Posterior vena cava (tissue), 2 donors: ENCODE data around the gene ZNF487. TPM values are rescaled to one million over a fixed set of nuclear protein-coding genes. Genes with fewer than 3 reads are reported as not detected.
A peak's percentile ranks its signal among the peaks of the same experiment; 100 is the strongest.
"Not testable (repeated sequence)": the region's sequence is repeated elsewhere in the genome, so short reads cannot be mapped to it uniquely, and the experiment has no call there.

Source experiments
- DNase-seq: peaks from one replicate; pipeline ENCODE4 v3.0.0-alpha.2; 2020; ENCODE audit warnings: low spot score
- intact Hi-C, 2 donors: fragments of 100-400 bp; cut with DNase I; formaldehyde crosslinking; loops; one replicate each; pipeline versions ENCODE4 v1.14.1 to v1.14.2; 2022 to 2023
- long read RNA-seq, 2 donors: library from polyadenylated mRNA; unstranded; transcript quantifications; one replicate each; pipeline ENCODE4 v2.0.0, GENCODE V29; 2020 to 2021
- total RNA-seq, 2 donors: library from RNA; stranded (reverse); fragmentation: NEBNext Ultra II Directional; extraction: Animal tissue kit (Norgen Biotek cat#: 25700); gene quantifications; one replicate each; pipeline ENCODE4 v1.2.1, GENCODE V29; 2021
- donor health status: DM: yes; HTN: yes; CAD: no.
- donor health status: DM: yes; HTN: yes; CAD: no.

Gene ZNF487
- 1 to 10 TPM; 4.8 to 6.5 TPM for total RNA-seq
- long read RNA-seq, donor 1, result 0 reads
- long read RNA-seq, donor 2, partial matches to known transcripts, result 0 of 2 reads
- long read RNA-seq, donor 2, other reads (novel, unspliced or antisense), result 2 of 2 reads

DNA sequence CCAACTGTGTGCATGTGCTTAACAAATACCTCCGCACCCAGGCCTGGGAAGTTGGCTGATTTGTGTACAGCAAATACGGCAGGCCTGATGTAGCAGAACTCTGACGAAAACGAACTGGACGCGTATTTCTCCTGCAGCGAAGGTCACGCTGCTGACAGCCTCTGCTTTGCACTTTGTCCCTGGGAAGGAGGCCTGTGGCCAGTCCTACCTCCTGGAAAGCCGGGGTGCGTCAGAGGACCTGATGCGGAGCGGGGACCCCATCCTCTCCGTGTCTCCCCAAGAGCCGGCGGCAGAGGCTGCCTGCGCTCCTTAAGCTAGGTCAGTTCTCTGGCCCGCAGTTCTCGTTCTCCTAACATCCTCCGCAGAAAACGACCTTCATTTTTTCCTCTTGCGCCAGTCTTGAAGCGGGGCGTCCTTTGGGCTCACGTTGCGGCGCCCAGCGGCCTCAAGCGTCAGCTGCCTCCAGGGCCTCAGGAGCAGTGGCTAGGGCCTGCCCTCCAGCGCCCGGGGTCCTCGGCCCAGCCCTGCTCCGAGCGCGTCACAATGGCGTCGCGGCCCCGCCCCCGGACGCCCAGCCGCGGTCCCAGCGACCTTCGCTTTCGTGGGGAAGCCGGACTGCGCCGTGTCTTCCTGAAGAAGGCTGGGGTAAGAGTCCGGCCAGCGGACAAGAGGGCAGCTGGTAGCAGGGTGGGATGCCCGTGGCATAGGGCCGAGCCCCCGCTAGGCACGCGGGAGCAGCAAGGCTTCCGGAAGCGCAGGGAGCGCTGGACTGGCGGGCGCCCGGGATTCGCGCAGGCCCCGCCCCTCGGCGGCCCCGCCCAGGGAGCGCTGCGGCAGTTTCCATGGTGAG, at the start of gene ZNF487:
Gene ZNF487, plus strand, starts transcription at position 821 of the 850 bp plus-strand sequence. CDS start 38,703 bp downstream, outside the sequence.
- DNase-seq, result peak; percentile 96
- intact Hi-C loops, result no loop called here

- intact Hi-C loops, result no loop called here
- DNase-seq, result peak; percentile 36
These were observed 49.3 kb upstream of the ZNF487 start for GRCh38 chr10:43387678-43388032.

DNA sequence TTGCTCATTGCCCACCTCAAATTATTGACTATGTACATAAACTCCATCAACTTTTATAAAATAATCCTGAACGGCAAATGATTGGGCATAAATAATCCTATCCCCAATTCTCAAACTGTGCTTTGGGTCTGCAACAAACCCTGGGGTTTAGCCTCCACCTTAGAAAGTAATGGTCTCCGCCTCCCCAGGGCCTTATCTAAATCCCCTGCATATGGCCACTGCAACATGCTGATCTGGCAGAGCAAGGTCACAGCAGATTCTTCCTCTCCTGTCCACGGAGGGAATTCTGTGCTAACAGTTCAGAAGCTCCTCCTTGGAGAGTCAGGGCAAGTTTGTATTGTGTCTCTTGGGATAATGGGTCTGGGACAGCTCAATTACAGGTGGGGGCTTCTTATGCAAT, 47.0 kb upstream of the ZNF487 start:
- intact Hi-C loops, result no loop called here
- no peak for DNase-seq

- peak; percentile 35 for DNase-seq
- intact Hi-C loops, result no loop called here
These were observed 46.6 kb upstream of the ZNF487 start for GRCh38 chr10:43390333-43390732.

- intact Hi-C loops, result no loop called here
- DNase-seq, result peak; percentile 63
These were observed 46.2 kb upstream of the ZNF487 start for GRCh38 chr10:43390759-43391158.

- DNase-seq, result peak; percentile 10
- intact Hi-C loops, result no loop called here
These were observed 45.4 kb upstream of the ZNF487 start for GRCh38 chr10:43391496-43391895.

- peak; percentile 13 for DNase-seq
- intact Hi-C loops, result no loop called here
These were observed 44.2 kb upstream of the ZNF487 start for GRCh38 chr10:43392748-43393147.

DNA sequence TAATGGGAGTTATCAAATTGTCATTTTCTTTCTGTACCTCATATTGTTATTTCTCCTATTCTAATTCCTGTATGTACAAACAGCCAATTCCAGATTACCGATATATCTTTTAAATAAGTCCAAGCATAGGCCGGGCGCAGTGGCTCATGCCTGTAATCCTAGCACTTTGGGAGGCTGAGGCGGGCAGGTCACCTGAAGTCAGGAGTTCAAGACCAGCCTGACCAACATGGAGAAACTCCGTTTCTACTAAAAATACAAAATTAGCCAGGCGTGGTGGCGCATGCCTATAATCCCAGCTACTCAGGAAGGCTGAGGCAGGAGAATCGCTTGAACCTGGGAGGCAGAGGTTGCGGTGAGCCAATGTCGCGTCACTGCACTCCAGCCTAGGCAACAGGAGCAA, 43.7 kb upstream of the ZNF487 start:
- DNase-seq, result peak; percentile 34
- intact Hi-C loops, result not testable (repeated sequence)

DNA sequence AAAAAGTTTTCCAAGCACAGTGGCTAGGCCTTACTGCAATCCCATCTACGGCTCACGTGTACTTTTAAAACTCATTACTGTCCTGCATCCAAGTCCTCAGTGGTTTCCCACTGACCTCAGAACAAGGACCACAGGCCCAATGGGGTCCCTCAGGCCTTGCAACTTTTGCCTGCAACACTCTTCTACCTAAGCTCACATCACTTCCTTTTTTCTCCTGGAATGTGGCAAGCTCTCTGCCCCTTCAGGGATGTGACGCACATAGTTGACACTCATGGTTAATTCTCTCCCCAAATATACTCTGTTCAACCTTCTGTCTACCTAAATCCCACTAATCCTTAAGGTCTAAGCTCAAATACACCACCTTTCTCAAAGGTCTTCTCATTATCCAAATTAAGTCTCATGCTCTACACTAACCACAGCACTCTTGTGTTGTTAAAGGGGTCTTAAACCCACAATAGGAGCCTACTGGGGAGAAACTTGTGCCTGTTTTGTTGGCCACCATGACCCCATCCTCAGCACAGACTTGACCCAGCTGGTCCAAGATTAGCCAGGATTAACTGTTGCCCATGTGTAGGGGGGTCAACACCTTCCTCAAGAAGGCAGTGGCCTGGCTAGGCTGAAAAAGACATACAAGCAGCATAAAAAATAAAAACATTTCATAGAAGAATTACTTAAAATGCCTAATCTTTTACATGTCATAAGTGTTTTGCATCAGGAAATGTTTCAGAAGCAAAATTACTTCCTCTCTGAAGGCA, 43.1 kb upstream of the ZNF487 start:
- intact Hi-C loops, result no loop called here
- DNase-seq, result peak; percentile 43

DNA sequence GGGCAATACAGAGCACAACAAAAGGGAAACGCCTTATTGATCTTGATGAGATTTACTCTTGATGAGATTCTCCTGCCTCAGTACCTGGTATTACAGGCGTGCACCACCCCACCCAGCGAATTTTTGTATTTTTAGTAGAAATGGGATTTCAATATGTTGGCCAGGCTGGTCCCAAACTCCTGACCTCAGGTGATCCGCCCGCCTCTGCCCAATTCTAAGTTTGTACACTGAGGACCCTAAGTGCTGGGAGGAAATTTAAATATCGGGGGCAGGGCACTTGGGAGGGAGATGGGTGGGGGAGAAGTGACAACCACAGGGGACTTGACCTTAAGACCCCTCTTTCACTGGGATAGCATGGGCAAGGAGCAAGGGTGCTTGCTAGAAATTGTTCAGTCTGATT, 42.0 kb upstream of the ZNF487 start:
- intact Hi-C loops, result no loop called here
- peak; percentile 26 for DNase-seq

GRCh38 chr10:43395571-43396060, 41.3 kb upstream of the ZNF487 start:
- peak; percentile 82 for DNase-seq
- intact Hi-C loops, result no loop called here

GRCh38 chr10:43396061-43396927, 40.6 kb upstream of the ZNF487 start:
- intact Hi-C loops, result no loop called here
- DNase-seq, result peak; percentile 94

DNA sequence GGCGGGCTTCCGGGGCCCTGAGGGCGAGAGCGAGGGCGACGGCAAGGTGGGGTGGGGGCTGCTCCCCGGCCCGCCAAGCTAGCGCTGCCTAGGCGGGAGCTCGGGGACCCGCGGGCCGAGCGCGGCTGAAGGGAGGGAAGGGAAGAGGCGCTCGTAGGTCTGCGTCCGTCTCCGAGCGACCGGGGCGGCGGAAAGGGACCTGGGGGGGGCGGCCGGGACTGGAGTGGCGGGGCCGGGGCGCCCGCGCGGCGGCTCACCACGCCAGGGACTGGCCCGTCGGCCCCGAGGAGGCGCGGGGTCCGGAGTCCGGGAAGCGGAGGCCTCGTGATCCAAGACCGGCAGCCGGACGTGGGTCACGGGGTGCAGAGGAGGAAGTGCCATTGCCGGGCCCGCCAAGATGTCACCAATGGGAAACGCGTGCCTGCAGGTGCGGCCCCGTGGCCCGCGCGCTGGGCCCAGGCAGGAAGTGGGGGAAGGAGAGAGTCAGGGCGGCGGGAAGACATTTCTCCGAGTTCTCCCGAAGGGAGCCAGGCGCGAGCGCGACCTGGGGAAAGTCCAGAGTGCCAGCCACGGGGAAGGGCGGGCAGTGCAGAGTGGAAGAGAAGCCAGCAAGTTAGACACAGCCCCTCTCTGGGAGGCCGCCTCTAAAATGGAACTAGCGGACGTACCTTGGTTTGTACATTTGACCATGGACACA, 39.8 kb upstream of the ZNF487 start:
- DNase-seq, result peak; percentile 96
- intact Hi-C loops, result no loop called here

DNA sequence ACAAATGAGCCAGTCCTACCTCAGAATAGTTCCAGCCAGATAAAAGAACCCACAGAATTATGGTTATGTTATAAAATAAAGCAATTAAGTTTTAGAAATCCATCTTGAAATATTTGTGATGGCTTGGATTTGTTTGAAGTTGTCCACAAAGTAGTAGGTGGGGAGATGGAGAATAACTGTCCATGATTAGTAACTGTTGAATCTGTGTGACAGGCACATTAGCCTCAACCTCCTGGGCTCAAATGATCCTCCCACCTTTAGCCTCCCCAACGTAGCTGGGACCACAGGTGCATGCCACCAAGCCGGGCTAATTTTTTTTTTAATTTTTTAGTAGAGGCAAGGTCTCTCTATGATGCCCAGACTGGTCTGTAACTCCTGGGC, 38.0 kb upstream of the ZNF487 start:
- intact Hi-C loops, result no loop called here
- DNase-seq, result no peak

GRCh38 chr10:43399320-43400310, 37.3 kb upstream of the ZNF487 start:
- intact Hi-C loops, result no loop called here
- DNase-seq, result no peak

DNA sequence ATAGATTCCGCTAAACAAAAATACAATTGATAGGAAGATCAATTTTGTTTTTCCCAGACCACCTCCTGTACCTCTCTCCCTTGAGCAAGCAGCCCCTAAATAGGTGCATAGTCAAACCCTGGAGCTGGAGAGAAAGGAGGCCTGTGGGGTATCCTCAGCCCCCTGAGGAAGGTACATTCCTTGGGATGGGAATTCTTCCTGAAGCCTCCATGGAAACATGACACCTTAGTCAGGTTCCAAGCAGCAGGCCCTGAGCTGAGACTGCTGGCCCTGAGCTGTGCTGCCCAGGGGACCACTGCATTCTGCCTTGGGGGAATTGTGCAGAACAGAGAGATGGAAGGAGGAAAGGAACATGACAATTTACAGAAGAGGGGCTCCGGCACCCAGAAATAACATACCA, 35.3 kb upstream of the ZNF487 start:
- intact Hi-C loops, result no loop called here
- DNase-seq, result no peak

GRCh38 chr10:43402176-43402575, 34.7 kb upstream of the ZNF487 start:
- intact Hi-C loops, result no loop called here
- DNase-seq, result no peak
